Right lung (tissue), 5 donors: ENCODE data around the gene CALY. TPM values are rescaled to one million over a fixed set of nuclear protein-coding genes. Genes with fewer than 3 reads are reported as not detected.

Experiments
- DNase-seq, 2 donors: peaks; one replicate each; pipeline ENCODE4 v3.0.0-alpha.2; 2013
- polyA plus RNA-seq, 5 donors: library from polyadenylated mRNA; unstranded; fragments of 120-200 nt; gene quantifications; one replicate each; pipeline versions ENCODE4 v1.2.1 to v1.2.3, GENCODE V29; 2013; ENCODE audit warnings: inconsistent platforms in 1 of 5, low replicate concordance in 1 of 5; ENCODE audit not compliant: insufficient read length in 5 of 5, insufficient read depth in 1 of 5

CALY gene
- polyA plus RNA-seq, 5 donors: 0.29 to 0.31 (median 0.31) TPM; not detected in 2

- DNase-seq: no peak
Measured at GRCh38 chr10:133289761-133290160, 46.9 kb downstream of the CALY start.

GRCh38 chr10:133287832-133288500 lies 48.7 kb downstream of the CALY start:
- DNase-seq: no peak

- no peak for DNase-seq
Measured at GRCh38 chr10:133286366-133286765, 50.3 kb downstream of the CALY start.

- no peak for DNase-seq
Measured at GRCh38 chr10:133285217-133285616, 51.5 kb downstream of the CALY start.

- DNase-seq: no peak
Measured at GRCh38 chr10:133283931-133284330, 52.8 kb downstream of the CALY start.

GRCh38 chr10:133282846-133283390 lies 53.8 kb downstream of the CALY start:
- no peak for DNase-seq

- DNase-seq: no peak
Measured at GRCh38 chr10:133281628-133282372, 54.9 kb downstream of the CALY start.

GRCh38 chr10:133281084-133281483 lies 55.6 kb downstream of the CALY start:
- no peak for DNase-seq

GRCh38 chr10:133280391-133281059 lies 56.2 kb downstream of the CALY start:
- no peak for DNase-seq

- DNase-seq: no peak
Measured at GRCh38 chr10:133279326-133280226, 57.1 kb downstream of the CALY start.

GRCh38 chr10:133278577-133279265 lies 58.0 kb downstream of the CALY start:
- DNase-seq: no peak

GRCh38 chr10:133277993-133278576 lies 58.6 kb downstream of the CALY start:
- no peak for DNase-seq

GRCh38 chr10:133277277-133277992 lies 59.3 kb downstream of the CALY start:
- DNase-seq: no peak

- DNase-seq: no peak
Measured at GRCh38 chr10:133276435-133277201, 60.1 kb downstream of the CALY start, which contains the start of gene ADAM8. Gene ADAM8 (minus strand): TSS chr10:133276868. CDS start chr10:133276817, 51 bp downstream.

GRCh38 chr10:133276100-133276434 lies 60.6 kb downstream of the CALY start:
- DNase-seq: no peak

GRCh38 chr10:133275684-133276092 lies 61.0 kb downstream of the CALY start:
- no peak for DNase-seq

GRCh38 chr10:133274751-133275683 lies 61.7 kb downstream of the CALY start:
- no peak for DNase-seq
